IPS-20b (cell line): ENCODE data around the gene MAGI2.

Experiments used
- H3K27ac ChIP-seq: one replicate; pipeline ENCODE4 v1.5.1; 2013; ENCODE audit warnings: low read length
- H3K27me3 ChIP-seq: 2 replicates; pipeline ENCODE4 v1.6.1; 2013; ENCODE audit warnings: mild to moderate bottlenecking, low read length, inconsistent platforms; ENCODE audit not compliant: insufficient read depth
- H3K36me3 ChIP-seq: 2 replicates; pipeline ENCODE4 v1.6.1; 2013; ENCODE audit warnings: low read depth, mild to moderate bottlenecking, inconsistent platforms, low read length, moderate library complexity; ENCODE audit not compliant: insufficient read depth
- H3K4me1 ChIP-seq: 2 replicates; pipeline ENCODE4 v1.6.1; 2013; ENCODE audit warnings: mild to moderate bottlenecking, control low read depth, inconsistent platforms, low read length, moderate library complexity; ENCODE audit not compliant: insufficient read depth
- H3K4me3 ChIP-seq: 2 replicates; pipeline ENCODE4 v1.5.1; 2013; ENCODE audit warnings: mild to moderate bottlenecking, low read length, inconsistent platforms
- H3K9ac ChIP-seq: 2 replicates; pipeline ENCODE4 v1.6.1; 2013; ENCODE audit warnings: low read depth, mild to moderate bottlenecking, inconsistent platforms, low read length, moderate library complexity
- H3K9me3 ChIP-seq: 2 replicates; pipeline ENCODE4 v1.6.1; 2013; ENCODE audit warnings: mild to moderate bottlenecking, low read depth, low read length, inconsistent platforms; ENCODE audit not compliant: insufficient read depth

MAGI2 gene

DNA sequence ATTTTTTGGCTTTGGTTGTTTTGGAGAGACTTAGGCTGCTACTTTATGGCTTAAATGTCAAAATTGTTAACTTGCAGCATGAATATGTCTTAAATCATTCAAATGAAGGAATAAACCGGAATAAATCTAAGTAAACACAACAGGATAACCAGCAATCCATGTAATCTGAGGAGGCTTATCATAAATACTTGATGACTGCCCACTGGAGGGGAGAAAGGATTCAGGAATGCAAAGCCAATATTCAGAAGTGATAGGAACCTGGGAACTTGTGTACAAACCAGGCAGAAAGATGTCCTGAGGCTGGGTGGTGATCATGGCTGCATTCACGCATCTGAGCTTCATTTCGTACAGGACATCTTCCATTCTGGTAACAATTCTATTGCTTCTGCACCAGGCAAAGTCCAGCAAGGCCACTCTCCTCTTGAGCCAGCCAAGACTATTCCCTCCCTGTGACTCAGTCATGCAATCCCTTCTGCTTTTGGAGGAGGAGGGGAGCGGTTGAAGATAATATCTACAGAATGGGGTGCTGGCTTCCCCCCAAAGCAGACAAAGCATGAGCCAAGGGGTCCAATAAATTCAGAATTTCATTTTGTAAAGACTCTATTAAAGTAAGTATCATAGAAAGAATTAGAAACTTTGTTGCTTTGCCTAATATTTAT, 1280.4 kb downstream of the MAGI2 start:
- Histone ChIP-seq H3K4me3 (no peak overlapping the region), H3K9me3 (no peaks in the 10 kb centered on the region), H3K9ac (no peak overlapping the region), H3K27ac (no peak overlapping the region), H3K27me3 (no peaks in the 10 kb centered on the region), H3K36me3 (no peaks in the 10 kb centered on the region), H3K4me1 (peaks cover 26% of the 10 kb centered on the region)

DNA sequence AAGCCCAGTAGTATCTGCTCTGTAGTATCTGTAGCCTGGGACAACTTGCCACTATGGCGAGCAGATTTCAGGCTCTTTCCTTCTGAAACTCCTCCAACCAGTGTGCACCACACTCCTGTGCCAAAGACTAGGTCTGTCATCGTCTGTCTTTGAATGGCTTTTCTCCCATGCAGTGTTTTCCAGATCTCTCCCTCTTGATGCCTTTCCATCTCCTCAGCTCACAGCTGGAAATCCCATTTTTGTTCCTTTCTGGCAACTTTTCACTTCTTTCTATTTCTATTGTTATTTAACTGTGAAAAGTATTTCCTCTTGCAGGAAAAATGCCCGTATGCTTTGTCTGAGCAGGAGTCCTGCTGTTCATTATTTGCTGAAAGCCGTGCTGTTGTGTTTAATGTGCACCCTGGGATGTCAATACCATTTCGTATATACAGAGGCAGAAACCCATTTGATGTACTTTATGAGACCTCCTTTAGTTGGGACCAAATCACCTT, 1281.2 kb downstream of the MAGI2 start:
- no peaks in the 10 kb centered on the region for H3K36me3 ChIP-seq
- 0 out of 2 replicates have a peak overlapping the region, but pooled peaks have one; percentile 1 for H3K4me3 ChIP-seq
- H3K27me3 ChIP-seq = no peaks in the 10 kb centered on the region
- H3K27ac ChIP-seq = no peak overlapping the region
- H3K4me1 ChIP-seq = peaks cover 26% of the 10 kb centered on the region
- H3K9ac ChIP-seq = peak overlapping the region; percentile 25; the same call in 1 of the 2 replicates
- no peaks in the 10 kb centered on the region for H3K9me3 ChIP-seq

DNA sequence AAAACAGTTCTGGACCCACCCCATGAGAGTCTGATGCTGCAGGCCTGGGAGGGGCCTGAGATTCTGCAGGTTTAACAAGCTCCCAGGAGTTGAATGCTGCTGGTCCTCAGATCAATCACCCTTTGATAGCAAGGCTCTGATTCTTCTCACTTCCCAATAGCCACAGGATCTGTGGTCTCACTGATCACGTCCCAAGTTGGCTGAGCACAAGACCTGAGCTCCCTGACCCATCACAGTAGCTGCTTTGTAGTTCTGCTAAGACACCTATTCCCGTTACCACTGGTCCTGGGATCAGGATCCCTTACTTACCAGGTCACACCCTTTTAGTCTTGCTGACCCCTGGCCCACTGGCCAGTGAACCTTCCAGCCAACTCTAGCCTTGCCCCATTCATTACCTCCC, 1282.1 kb downstream of the MAGI2 start:
- Histone ChIP-seq H3K27ac (peak overlapping the region; percentile 21), H3K27me3 (no peaks in the 10 kb centered on the region), H3K4me1 (peaks cover 26% of the 10 kb centered on the region), H3K4me3 (no peak overlapping the region), H3K36me3 (no peaks in the 10 kb centered on the region; the same call in 1 of the 2 replicates), H3K9ac (no peak overlapping the region; the same call in 1 of the 2 replicates), H3K9me3 (no peaks in the 10 kb centered on the region)

DNA sequence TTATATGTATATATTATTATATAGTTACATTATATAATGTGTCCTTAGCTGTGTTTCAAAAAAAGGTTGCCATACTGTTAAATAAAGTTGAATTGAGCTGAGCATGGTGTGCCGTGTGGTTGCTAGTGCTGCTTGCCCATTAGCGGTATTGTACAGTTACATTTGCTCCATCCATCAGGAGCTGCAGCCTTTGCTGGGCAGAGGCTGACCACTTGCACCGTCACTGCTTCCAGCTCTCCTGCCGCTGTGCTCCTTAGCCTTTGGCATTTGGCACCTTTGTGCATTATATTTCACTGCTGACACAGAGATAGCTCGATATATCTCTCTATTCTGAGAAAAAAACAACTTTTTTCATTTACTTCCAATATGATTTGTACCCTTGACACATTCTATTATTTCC, 1282.7 kb downstream of the MAGI2 start:
- Histone ChIP-seq H3K27me3 (no peaks in the 10 kb centered on the region), H3K36me3 (no peaks in the 10 kb centered on the region; the same call in 1 of the 2 replicates), H3K27ac (no peak overlapping the region), H3K9me3 (no peaks in the 10 kb centered on the region), H3K4me3 (no peak overlapping the region), H3K4me1 (peaks cover 26% of the 10 kb centered on the region), H3K9ac (no peak overlapping the region)

DNA sequence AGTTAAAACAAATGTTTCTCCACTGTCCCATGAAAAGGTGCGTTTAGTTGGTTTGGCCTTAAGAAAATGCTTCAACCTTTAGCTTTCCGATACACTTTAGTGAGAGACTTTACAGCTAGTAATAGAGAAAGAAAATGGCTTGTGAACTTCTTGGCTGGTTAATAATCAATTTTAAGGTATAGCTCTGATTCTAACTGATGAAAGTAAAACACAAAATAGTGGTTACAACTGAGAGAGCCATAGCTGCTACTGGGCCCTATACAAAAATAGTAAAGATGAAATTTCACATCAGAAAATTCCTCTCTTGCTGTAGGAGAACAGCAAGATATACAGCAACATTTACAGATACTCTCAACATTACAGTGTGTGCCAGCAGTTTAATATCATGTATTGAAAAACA, 1283.5 kb downstream of the MAGI2 start:
- H3K27ac ChIP-seq = no peak overlapping the region
- H3K9me3 ChIP-seq = no peaks in the 10 kb centered on the region
- H3K27me3 ChIP-seq = no peaks in the 10 kb centered on the region
- H3K9ac ChIP-seq = no peak overlapping the region
- H3K4me3 ChIP-seq = no peak overlapping the region
- no peaks in the 10 kb centered on the region; the same call in 1 of the 2 replicates for H3K36me3 ChIP-seq
- peaks cover 31% of the 10 kb centered on the region for H3K4me1 ChIP-seq

DNA sequence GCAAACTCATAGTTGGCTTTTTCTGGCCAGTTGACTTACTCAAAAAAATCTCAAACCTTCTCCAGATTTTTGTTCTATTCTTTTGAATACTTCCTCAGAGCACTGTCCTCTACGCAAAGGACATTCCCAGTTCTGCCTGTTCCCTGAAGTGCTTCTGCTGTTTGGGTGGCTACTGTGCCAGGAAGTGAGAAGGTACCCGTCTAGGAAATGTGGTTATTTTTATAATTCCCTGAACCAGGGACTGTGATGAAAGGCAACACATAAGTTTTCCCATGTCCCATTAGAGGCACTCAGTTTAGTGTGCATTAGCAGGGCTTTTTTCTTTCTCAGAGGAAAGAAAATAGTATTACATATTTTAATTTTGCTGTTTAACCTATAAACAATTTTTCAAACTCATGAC, 1284.6 kb downstream of the MAGI2 start:
- H3K27ac ChIP-seq = no peak overlapping the region
- H3K4me3 ChIP-seq = no peak overlapping the region
- H3K9ac ChIP-seq = no peak overlapping the region
- peaks cover 31% of the 10 kb centered on the region for H3K4me1 ChIP-seq
- H3K9me3 ChIP-seq = no peaks in the 10 kb centered on the region
- H3K36me3 ChIP-seq = no peaks in the 10 kb centered on the region; the same call in 1 of the 2 replicates
- no peaks in the 10 kb centered on the region for H3K27me3 ChIP-seq

DNA sequence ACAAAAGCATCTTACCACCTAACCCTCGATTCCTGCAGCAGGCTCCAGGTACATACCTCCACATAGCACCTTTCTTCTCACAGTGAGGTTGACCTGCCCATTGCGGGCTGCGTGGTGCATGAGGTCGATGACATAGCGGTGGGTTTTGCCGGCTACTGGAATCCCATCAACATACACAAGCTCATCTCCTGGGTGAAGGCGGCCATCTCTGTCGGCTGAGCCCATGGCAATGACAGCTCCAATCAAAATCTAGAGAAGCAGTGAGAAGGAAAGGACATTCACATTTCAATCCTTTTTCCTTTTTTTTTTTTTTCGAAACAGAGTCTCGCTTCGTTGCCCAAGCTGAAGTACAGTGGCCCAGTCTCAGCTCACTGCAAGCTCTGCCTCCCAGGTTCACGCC, 1285.6 kb downstream of the MAGI2 start:
- Histone ChIP-seq H3K36me3 (no peaks in the 10 kb centered on the region; the same call in 1 of the 2 replicates), H3K9me3 (no peaks in the 10 kb centered on the region), H3K4me1 (peaks cover 25% of the 10 kb centered on the region), H3K9ac (no peak overlapping the region), H3K27ac (no peak overlapping the region), H3K27me3 (no peaks in the 10 kb centered on the region), H3K4me3 (no peak overlapping the region)

DNA sequence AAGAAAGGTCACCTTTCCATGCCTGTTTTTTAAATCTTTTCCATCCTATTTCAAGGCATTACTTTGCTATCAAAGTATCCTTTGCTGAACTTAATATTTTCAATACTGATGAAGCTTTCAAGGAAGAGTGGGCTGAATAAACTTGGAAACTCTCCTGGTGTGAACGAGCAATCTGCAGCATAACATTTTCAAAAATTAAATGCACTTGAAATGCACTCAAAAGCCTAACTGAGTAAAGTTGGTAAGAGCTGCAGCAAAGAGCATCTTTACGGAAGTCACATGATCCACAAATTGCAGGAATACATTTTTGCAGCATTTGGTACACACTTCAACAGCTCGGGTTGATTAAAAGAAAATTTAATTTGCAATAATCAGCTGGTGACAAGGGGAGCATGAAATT, 1287.6 kb downstream of the MAGI2 start:
- Histone ChIP-seq H3K27ac (no peak overlapping the region), H3K4me3 (no peak overlapping the region), H3K9ac (no peak overlapping the region), H3K27me3 (no peaks in the 10 kb centered on the region), H3K9me3 (no peaks in the 10 kb centered on the region), H3K36me3 (no peaks in the 10 kb centered on the region; the same call in 1 of the 2 replicates), H3K4me1 (peaks cover 5% of the 10 kb centered on the region; the same call in 1 of the 2 replicates)

DNA sequence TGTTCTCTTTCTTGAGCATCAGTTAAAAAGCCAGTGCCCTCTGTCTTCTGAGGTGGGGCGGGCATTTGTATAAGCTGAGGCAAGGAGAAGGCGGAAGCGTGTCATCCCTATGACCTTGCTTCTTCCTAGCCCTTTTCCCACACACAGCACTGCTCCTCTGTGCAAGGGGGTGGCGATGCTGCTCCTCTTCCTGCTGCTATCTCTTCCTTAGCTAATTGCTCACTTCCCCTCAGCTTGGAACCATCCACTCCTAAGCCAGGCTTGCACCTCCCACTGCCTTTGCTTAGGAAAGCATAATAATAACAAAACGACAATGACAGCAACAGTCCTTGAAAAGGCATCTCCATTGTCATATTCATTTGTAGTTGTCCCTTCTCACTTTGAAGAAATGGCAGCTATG, 1288.0 kb downstream of the MAGI2 start:
- no peak overlapping the region for H3K9ac ChIP-seq
- no peaks in the 10 kb centered on the region for H3K27me3 ChIP-seq
- H3K4me1 ChIP-seq = peaks cover 7% of the 10 kb centered on the region
- no peaks in the 10 kb centered on the region for H3K9me3 ChIP-seq
- H3K4me3 ChIP-seq = no peak overlapping the region
- H3K36me3 ChIP-seq = no peaks in the 10 kb centered on the region; the same call in 1 of the 2 replicates
- no peak overlapping the region for H3K27ac ChIP-seq

DNA sequence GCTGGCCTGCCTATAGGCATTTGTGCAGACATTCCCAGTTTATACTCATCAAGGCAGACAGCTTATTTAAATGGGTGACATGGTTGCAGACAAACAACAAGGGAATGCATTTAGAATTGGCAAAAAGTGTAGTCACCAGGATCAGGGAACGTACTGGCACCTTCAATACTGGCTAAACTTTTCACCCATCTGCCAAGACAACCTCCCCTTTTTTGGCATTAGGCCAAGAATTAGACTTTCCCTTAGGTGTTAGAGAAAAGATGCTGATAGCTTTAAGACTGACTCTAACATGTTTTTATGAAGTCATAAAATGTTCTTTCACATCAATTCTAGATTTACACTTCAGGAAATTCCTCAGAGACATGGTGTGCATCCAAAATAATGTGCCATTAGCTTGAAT, 1289.0 kb downstream of the MAGI2 start:
- no peaks in the 10 kb centered on the region for H3K9me3 ChIP-seq
- no peaks in the 10 kb centered on the region; the same call in 1 of the 2 replicates for H3K36me3 ChIP-seq
- H3K4me3 ChIP-seq = no peak overlapping the region
- H3K4me1 ChIP-seq = peaks cover 17% of the 10 kb centered on the region
- no peak overlapping the region for H3K9ac ChIP-seq
- no peaks in the 10 kb centered on the region for H3K27me3 ChIP-seq
- no peak overlapping the region for H3K27ac ChIP-seq

DNA sequence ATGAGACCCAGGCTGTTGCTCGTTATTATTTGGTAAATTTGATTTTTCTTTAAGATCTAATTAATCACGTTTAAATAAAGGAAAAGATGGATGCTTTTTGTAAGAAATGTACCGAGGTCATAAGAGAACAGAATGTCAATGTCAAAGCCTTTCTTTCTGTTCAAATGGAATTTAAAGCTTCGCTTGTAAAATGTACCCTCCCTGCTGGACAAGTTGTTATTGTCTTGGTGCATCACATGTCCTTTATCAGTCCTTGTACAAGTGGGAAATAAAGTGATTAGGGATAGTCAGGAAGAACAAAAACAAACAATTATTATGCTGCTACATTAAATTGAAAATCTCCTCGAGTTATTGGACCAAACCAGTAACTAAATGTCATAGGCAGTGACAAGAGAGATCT, 1291.7 kb downstream of the MAGI2 start:
- Histone ChIP-seq H3K9me3 (no peaks in the 10 kb centered on the region), H3K27me3 (no peaks in the 10 kb centered on the region), H3K4me1 (peaks cover 34% of the 10 kb centered on the region), H3K4me3 (no peak overlapping the region), H3K27ac (no peak overlapping the region), H3K9ac (no peak overlapping the region), H3K36me3 (no peaks in the 10 kb centered on the region; the same call in 1 of the 2 replicates)

DNA sequence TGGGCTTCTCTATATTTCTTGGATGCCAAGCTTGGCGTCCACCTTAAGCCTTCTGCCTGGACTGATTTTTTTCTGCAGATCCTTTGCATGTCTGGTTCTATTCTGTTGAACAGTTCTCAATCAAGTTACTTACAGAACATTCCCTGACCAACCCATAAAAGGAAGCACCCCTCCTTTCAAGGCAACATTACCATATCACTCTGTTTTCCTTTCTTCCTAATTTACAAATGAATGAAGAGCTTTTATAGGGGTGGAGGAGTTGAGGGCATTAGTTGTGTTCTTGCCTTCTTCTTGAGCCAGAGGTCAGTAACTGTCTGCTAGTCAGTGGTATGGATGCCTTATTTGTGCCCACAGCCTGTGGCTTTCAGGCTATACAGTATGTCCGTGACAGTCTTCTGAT, 1293.9 kb downstream of the MAGI2 start:
- peak overlapping the region; percentile 22; the same call in 1 of the 2 replicates for H3K4me3 ChIP-seq
- H3K36me3 ChIP-seq = no peaks in the 10 kb centered on the region
- H3K27me3 ChIP-seq = no peaks in the 10 kb centered on the region
- no peak overlapping the region for H3K27ac ChIP-seq
- H3K4me1 ChIP-seq = peaks cover 33% of the 10 kb centered on the region
- no peak overlapping the region for H3K9ac ChIP-seq
- no peaks in the 10 kb centered on the region for H3K9me3 ChIP-seq
